Measurements from ENCODE around the gene SLC29A1. TPM values are rescaled to one million over a fixed set of nuclear protein-coding genes. Genes with fewer than 3 reads are reported as not detected.
A peak's percentile ranks its signal among the peaks of the same experiment; 100 is the strongest.

Gene SLC29A1
- total and polyA plus RNA-seq, 2 donors (not counting 3 experiments of a cell fraction or from before 2014, with no cell fraction given): 202 to 539 TPM

DNA sequence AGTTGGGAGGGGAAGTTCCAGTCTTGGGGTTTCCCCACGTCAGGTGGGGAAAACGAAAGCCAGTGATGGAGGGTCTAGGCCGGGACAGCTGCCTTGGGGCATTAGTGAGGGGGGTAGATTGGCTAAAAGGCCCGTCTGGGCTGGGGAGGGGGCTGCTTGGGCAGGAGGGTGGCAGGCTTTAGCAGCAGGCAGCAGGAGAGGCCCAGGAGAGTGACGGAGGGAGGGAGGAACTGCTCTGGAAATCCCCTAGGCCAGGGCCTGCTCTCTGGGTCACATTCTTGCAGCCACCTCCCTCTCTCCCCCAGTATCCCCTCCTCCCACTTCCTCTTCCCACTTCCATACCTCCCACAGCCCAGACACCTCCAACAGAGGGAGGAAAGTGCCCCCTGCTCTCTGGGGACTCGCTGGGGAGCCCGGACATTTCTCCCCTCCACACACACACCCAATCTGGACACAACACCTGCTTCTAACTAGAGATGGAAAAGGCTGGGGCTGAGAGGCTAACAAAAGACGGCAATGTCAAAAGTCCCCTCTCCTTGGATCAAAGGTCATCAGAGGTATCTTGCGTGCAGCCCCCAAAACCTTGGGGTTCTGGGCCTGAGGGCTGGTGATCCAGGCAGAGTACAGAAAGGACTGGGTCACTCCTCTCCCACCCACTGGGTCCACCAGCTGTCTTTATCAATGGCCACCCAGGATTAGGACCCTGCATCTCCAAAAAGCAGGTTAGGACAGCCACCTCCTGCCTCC lies 40.1 kb downstream of the SLC29A1 start:
- H3K79me2 ChIP-seq (ENCODE audit: control insufficient read depth, insufficient read depth, low read length): peaks cover 26% of the 10 kb centered on the region
- BruUV-seq (replicated peaks): TSS peak; percentile 33

More for the DNA sequence above, 40.1 kb downstream of the SLC29A1 start:
- no peak overlapping the region for H2AFZ ChIP-seq (ENCODE audit: low read depth, low read length)
- FAIRE-seq (peak; percentile 89), DNase-seq (ENCODE audit: low read depth, low spot score) (peak; percentile 40)
- CTCF ChIA-PET: interaction anchor here (1.1 to 1.6 kb wide), 4 partner anchors 9 to 41 kb away, joined by 3 to 5 read pairs (median 4); partner anchors contain the start of gene HSP90AB1
- dilution Hi-C loops (cut with MboI; ENCODE audit: extremely low pct_ligation_motif_present, low sequenced_read_pairs): no loop called here
- peak overlapping the region; percentile 88 for H3K4me2 ChIP-seq (ENCODE audit: insufficient read depth, low read length)
- peak overlapping the region; percentile 76 for H3K27ac ChIP-seq (ENCODE audit: insufficient read depth, low read depth, low read length)
- intact Hi-C loops (cut with micrococcal nuclease): loop anchor here (2.0 kb wide), 1 partner anchor 123 kb away; the partner anchor contains the start of gene CDC5L
- no peaks in the 10 kb centered on the region for H3K9me3 ChIP-seq (replicated peaks; ENCODE audit: control insufficient read depth, insufficient read depth, low read length)
- peak overlapping the region; percentile 37 to 78 (median 63) for H3K4me3 ChIP-seq (replicated peaks in 1 of 3; ENCODE audit: insufficient read depth in 1 of 3, low read depth in 1 of 3, low read length in 3 of 3)
- no peaks in the 10 kb centered on the region for H4K20me1 ChIP-seq (replicated peaks; ENCODE audit: control insufficient read depth, extremely low read depth, insufficient read depth, low read length)
- H3K9ac ChIP-seq (replicated peaks; ENCODE audit: extremely low read depth, insufficient read depth, low read length): peak overlapping the region; percentile 68
- H3K27me3 ChIP-seq (ENCODE audit: control insufficient read depth in 2 of 2, insufficient read depth in 2 of 2, low read length in 2 of 2): peaks cover 2 to 3% of the 10 kb centered on the region in 2 experiments
- H3K36me3 ChIP-seq (ENCODE audit: control insufficient read depth in 2 of 2, extremely low read depth in 1 of 2, insufficient read depth in 2 of 2, low read length in 2 of 2): peaks cover 3 to 19% of the 10 kb centered on the region in 2 experiments
- POLR2A ChIA-PET: interaction anchor here (0.6 to 1.5 kb wide), 2 partner anchors 17 to 85 kb away, joined by 3 to 5 read pairs; partner anchors contain the start of gene HSP90AB1
- TF ChIP-seq, protein P1, sequence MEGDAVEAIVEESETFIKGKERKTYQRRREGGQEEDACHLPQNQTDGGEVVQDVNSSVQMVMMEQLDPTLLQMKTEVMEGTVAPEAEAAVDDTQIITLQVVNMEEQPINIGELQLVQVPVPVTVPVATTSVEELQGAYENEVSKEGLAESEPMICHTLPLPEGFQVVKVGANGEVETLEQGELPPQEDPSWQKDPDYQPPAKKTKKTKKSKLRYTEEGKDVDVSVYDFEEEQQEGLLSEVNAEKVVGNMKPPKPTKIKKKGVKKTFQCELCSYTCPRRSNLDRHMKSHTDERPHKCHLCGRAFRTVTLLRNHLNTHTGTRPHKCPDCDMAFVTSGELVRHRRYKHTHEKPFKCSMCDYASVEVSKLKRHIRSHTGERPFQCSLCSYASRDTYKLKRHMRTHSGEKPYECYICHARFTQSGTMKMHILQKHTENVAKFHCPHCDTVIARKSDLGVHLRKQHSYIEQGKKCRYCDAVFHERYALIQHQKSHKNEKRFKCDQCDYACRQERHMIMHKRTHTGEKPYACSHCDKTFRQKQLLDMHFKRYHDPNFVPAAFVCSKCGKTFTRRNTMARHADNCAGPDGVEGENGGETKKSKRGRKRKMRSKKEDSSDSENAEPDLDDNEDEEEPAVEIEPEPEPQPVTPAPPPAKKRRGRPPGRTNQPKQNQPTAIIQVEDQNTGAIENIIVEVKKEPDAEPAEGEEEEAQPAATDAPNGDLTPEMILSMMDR (IDR thresholded peaks at IDR 0.05; ENCODE audit: extremely low read depth in 1 of 2, insufficient read depth in 1 of 2, low read depth in 1 of 2, low read length in 2 of 2): no peak
- TF ChIP-seq, protein P2, sequence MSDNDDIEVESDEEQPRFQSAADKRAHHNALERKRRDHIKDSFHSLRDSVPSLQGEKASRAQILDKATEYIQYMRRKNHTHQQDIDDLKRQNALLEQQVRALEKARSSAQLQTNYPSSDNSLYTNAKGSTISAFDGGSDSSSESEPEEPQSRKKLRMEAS (IDR thresholded peaks at IDR 0.05; ENCODE audit: insufficient read depth, insufficient read length): no peak
- TF ChIP-seq FOS (IDR thresholded peaks at IDR 0.05; ENCODE audit: borderline replicate concordance, insufficient read depth, low read length) (no peak), POLR2AphosphoS5 (IDR thresholded peaks at IDR 0.05; ENCODE audit: insufficient read depth, low read depth, low read length) (peak; percentile 21), MYC (IDR thresholded peaks at IDR 0.05; ENCODE audit: low read depth, low read length) (peak; percentile 23), EZH2 (IDR thresholded peaks at IDR 0.05; ENCODE audit: borderline replicate concordance, low read depth, low read length, severe bottlenecking) (no peak)
- no peaks in the 10 kb centered on the region for H3K9me1 ChIP-seq (replicated peaks; ENCODE audit: control insufficient read depth, extremely low read depth, insufficient read depth, low read length)
- H3K4me1 ChIP-seq (ENCODE audit: control insufficient read depth, extremely low read depth, insufficient read depth, low read length): peaks cover 28% of the 10 kb centered on the region
